Fibroblast of lung (primary cell): ENCODE results near the gene SPP1.

Experiments
- CTCF ChIP-seq, 2 donors: IDR thresholded peaks in 1 of 2; conservative IDR thresholded peaks in 1 of 2; 1 replicate in 1 of 2; 2 replicates in 1 of 2; pipeline ENCODE4 v1.5.1; 2011 to 2012; ENCODE audit warnings: low read length in 2 of 2, control low read depth in 1 of 2, inconsistent platforms in 1 of 2, low read depth in 1 of 2, mild to moderate bottlenecking in 1 of 2
- EZH2 ChIP-seq: IDR thresholded peaks from 2 replicates; pipeline ENCODE4 v1.5.1; 2012; ENCODE audit warnings: low read length, control low read depth, mild to moderate bottlenecking; ENCODE audit errors: missing control alignments

GRCh38 chr4:88021824-88022223, 46.3 kb downstream of the SPP1 start:
- no peak for TF ChIP-seq CTCF (conservative IDR thresholded peaks at IDR 0.05 in 1 of 2, IDR thresholded peaks at IDR 0.05 in 1 of 2; ENCODE audit: low read depth in 1 of 2, low read length in 2 of 2)
- TF ChIP-seq EZH2 = no peak
